ENCODE results near the gene ESAM.

ESAM gene, protein sequence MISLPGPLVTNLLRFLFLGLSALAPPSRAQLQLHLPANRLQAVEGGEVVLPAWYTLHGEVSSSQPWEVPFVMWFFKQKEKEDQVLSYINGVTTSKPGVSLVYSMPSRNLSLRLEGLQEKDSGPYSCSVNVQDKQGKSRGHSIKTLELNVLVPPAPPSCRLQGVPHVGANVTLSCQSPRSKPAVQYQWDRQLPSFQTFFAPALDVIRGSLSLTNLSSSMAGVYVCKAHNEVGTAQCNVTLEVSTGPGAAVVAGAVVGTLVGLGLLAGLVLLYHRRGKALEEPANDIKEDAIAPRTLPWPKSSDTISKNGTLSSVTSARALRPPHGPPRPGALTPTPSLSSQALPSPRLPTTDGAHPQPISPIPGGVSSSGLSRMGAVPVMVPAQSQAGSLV

DNA sequence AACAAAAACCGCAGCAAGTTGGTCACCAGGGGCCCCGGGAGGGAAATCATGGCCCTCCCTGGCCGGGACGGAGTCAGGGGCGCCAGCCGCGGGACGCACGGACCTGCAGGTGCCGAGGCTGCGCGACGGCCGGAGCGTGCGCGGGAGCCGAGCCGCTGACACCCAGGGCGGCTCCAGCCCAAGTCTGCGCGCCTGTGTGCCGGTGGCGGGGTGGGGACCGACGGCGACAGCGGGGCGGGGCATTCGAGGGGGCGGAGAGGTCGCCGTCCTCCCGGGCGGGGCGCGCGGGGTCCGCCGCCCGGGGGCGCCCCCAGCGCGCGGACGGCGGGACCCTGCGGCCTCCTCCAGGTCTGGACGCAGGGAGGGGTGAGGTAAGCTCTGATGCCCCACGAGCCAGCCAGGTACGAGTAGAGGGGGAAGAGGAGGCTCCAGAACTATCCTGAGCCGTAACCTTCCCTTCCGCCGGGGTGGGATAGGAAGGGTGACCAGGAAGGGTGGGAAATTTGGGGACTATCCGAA lies at the start of gene ESAM:
TSS of gene ESAM (minus strand) at position 186 of the 519 bp plus-strand sequence. CDS start at position 50, 136 bp downstream.
- no peak for DNase-seq

DNA sequence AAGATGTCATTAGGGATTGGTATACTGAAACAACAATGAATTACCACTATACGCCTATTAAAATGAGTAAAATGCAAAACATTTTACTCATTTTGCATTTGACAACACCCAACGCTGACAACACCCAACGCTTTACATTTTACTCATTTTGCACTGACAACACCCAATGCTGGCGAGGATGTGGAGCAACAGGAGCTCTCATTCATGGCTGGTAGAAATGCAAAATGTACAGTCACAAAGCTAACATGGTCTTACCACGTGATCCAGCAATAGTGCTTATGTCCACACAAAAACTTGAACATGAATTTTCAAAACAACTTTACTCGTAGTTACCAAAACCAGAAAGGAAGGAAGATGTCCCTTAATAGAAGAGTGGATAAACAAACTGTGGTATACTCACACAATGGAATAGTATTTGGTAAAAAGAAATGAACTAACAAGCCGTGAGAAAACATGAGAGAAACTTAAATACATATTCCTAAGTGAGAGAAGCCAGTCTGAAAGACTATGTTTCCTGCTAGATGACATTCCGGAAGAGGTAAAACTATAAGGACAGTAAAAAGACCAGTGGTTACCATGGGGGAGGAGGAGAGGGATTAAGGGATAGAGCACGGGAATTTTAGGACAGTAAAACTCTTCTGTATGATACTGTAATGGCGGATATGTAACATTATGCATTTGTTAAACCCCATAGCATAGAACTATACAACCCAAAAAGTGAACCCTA lies 49.5 kb upstream of the ESAM start:
- no peak for DNase-seq

DNA sequence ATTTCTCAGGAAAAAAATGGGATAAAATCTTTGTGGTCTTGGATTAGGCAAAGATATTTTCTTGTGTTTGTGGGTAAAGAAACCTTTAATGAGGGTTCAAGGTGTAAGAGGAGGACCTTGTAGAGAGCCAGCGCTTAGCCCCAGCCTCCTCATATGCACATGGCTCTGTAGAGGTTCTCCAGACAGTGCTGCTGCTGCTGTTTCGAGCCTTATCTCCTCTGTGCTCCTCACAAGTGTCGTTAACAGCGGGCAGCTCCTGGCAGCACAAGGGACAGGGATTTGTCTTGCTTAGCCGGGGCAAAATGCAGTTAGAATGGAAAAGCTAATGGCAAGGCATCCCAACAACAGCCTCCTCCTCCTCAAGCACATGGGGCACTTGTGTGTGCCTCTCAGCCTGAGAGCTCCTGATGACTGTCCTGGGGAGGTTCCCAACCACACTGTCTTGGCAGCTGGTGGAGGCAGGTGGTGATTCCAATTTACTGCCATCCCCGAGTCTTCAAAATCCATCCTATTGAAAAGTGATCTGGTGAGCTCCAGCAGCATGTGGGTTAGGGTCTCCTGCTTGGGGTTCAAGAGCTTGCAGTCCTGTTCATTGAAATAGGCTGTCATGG lies 45.7 kb upstream of the ESAM start:
- DNase-seq, result no peak

DNA sequence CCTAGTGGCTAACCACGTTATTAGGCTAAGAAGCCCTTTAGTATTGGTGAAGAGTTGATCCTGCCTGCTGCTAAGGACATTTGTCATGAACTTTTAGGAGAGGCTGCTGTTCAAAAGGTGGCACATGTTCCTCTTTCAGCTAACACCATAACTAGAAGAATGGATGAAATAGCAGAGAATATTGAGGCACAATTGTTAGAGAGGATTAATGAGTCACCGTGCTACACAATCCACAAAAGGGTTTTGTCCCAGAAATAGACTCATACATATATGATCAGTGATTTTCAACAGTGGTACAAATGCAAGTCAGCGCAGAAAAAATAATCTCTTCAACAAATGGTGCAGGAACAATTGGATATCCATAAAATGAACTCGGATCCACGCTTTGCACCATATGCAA lies 45.1 kb upstream of the ESAM start:
- no peak for DNase-seq

DNA sequence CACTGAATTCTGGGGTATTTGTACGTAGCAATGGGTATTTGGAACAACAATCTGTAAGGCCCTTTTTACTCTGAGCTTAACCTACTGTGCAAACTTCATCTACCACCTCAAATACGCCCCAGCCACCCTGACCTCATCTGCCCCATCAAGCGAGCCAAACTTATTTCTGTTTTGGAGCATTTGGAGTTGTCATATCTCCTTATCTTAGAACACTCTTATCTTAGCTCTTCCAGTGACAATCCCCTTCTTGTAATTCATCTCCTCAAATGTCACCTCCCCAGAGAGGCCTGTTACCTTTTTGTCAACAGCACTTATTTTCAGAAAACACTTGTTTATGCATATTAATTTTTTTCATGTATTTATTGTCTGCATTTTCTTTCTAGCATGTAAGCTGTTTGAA lies 42.8 kb upstream of the ESAM start:
- no peak for DNase-seq

DNA sequence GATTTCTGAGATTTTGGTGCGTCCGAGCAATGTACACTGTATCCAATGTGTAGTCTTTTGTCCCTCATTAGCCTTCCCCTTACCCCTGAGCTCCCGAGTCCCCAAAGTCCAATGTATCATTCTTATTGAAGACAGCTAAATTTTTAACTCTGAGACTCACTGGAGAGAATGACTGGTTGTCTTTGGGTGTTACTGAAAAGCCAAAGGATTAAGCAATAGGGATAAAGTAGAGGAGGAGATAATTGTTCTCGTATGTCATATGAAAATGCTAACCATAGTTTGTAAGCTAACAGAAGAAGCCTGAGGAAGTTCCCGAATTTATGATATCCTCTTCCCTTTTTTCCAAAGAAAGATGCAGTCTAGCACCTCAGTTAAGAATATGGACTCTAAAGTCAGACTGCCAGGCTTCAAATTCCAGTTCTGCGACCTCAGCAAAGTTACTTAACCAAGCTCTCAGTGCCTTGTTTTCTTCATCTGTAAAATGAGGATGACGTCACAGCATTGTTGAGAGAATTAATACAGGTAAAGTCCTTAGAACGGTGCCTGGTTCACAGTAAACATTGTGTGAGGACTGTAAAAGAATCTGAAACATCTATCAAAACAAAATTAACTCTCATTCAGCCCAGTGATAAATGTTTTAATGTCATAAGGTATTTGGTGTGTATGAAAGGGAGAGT lies 39.7 kb upstream of the ESAM start:
- no peak for DNase-seq

DNA sequence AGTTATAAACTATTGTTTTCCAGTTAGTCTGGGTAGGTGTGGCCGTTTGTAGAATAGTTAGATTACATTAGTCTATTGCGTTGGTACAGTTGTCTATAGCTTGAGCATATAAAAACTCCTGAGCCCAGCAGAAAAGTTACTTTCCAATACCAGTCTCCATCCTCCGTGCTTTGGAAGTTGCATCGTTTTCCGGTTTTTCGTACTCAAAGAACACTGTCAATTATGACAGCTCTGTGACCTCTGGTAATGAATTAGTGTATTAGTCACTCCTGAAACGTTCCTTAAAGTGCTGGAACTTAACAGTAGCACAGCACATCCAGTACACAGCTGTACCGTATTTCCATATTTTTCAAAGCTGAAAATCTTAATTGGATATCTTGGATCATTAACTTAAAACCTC lies 38.9 kb upstream of the ESAM start:
- no peak for DNase-seq

DNA sequence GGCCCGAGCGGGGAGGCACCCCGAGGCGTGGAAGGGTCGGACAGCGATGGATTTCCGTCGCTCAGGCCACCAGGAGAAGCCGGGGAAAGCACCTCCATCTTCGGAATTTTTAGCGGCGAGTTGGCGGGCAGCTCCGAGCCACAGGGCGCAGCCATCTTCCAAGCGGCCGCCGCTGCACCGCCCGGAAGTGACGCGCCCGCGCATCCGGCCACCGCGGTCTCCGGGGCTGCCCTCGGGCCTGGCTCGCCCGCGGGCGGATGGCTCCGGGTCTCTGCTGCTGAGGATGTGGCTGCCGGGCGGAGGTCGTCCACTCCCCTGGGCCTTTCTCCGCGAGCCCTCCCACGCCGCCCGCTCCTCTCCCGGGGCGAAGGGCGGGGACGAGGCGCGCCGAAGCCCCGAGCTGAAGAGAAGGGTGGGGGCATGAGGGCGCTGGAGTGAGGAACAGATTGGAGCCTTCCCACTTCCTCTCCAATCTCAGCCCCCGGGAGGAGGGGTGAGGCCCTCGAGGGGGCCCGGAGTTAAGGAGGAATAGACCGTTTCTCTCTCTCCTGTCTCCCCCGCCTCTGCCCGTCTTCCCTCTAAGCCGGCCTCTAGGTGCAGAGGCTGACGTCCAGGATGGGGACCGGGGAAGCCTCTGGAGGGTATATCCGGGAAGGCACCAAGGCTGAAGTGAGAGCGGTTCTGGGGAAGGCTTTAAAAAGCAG lies 38.3 kb upstream of the ESAM start, which contains the start of gene MSANTD2:
TSS of gene MSANTD2 (minus strand) at position 181 of the 704 bp plus-strand sequence. CDS start at position 155, 26 bp downstream.
- DNase-seq, result peak; percentile 94

DNA sequence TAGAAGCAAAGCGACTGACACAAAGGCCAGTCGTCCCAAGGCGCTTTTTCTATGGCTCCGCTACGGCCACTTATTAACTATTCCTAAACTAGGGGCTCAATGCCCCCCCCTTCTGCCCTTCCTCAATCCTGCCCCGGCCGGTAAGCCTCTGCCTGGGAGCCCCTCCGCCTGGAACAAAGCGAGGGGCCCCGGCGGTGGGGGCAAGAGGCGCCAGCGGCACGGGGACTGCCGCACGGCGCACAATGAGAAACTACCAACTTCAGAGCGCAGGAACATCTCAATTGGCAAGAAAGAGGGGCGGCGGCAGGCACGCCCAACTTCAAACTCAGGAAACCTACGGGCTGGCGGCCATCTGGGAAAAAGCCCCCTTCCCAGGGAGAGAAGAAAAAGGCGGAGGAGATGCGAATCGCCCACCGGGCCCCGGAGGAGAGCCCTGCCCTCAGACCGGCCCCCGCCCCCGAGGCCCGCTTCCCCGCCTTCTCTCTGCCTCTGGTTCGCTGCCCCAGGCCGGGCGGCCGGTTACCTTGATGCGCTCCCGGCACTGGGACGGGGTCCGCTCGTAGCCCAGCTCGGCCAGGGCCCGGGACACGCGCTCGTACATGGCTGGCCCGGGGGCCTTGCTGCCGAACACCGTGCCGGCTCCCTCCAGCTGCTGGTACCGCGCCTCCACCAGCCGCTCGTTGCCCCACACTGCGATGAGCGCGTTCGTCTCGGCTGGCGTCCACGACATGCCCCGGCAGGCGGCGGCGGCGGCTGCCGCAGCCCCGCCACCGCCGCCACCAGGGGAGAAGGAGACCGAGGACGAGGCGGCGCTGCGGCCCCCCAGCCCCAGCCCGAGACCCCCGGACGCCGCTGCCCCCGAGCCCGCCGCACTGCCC lies 37.5 kb upstream of the ESAM start:
- peak; percentile 70 for DNase-seq

DNA sequence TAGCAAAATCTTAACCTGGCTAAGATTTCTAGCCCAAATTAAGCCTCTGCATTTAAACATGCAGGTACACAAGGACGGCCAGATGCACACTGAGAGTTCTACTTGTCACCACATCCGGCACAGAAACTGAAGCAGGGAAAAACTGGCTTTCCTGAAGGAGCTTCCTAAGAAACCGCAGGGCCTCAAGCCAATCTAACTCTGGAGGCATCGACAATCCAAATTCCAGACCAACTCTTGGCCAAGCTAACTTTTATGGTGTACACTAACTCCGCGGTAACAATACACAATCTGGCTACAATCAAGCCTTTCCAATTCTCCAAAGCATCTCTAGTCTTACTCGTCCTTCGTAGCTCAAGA lies 36.9 kb upstream of the ESAM start:
- DNase-seq, result no peak

DNA sequence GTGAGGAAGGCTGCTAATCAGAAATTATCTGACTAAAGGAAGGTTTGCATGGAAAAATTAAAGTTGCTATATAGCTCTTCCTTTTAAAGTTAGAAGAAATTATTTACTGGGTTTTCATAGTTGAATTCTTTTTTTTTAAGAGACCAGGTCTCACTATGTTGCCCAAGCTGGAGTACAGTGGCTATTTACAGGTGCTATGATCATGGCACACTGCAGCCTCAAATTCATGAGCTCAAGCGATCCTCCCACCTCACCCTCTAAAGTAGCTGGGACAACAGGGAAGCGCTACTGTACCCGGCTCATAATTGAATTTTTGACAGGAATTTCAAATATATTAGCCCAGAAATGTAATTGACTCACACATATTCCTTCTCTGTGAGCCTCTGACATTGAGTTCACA lies 34.2 kb upstream of the ESAM start:
- DNase-seq, result no peak

DNA sequence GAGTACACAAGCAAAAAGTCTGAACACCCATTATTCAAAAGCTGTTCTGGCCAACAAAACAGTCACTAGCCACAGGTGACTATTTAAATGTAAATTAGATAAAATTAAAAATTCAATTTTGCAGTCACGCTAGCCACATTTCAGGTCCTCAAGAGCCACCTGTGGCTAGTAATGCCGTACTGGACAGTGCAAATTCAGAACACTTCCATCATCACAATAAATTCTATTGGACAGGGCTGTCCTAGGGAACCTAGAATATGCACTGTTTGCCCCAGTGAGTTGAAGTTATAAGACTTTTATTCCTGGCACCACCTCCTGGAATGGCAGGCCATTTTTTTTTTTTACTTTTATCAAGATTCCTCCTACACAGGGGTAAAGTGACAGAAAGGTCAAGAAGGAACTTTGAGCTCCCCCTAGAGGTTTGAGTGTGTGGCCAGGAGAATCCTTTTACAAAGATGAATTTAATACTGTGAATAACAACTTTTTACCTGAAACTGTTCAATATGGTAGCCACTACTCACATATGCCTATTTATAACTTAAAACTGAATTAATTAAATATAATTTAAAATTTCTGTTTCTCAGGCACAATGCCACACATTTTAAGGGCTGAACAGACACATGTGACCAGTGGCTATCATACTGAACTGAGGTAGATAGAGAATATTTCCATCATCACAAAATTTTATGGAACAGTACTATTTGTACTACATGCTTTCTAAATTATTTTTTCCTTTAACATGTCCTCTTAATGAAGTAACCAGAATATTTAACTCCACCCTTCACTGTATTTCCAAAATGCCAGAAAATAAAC lies 31.6 kb upstream of the ESAM start:
- no peak for DNase-seq

DNA sequence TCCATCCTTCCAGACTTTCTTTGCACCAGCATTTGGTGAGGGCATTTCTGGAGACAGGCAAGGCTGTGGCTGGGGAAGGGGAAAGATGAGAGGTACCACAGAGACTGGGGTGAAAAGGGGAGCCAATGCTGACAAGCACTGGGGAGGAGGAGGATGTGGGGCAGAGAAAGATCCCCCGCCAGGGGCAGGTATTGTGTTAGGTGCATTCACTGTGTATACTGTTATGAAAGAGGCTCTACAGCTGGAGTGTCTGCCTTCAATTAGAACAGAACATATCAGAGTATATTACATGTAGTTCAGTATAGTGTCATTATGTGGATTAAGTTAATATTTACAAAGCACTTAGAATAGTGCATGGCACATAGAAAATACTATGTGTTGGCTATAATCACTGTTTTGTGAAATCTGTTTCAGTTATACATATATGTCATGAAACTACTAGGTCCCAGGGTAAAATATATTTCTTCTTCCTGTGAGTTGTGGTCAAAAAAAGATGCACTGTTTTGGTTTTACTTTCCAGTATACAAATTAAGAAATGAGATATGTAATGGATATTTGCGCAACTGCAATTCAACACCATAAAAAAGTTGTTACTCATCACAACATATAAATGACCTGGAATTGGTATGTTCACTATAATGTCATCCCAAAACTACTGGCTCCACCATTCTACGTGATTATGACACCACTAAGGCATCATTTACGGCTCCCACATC lies 29.7 kb upstream of the ESAM start:
- DNase-seq, result no peak

DNA sequence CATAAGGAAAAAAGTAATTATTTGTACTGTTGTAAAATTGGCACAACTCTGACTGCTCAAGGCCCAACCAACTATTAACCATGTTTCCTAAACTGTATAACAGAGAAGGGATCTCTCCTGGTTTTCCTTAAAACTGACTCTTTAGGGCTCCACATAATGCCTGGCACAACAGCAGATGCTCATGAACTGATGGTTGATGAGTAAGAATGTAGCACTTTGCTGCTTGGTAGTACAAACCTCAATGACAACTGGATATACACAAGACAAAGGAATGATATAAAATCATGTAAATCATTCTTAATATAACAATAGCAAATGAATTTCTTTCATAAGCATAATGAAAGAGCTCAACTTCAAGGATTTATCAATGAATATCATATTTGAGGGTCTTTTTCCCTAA lies 26.4 kb upstream of the ESAM start:
- DNase-seq, result no peak

DNA sequence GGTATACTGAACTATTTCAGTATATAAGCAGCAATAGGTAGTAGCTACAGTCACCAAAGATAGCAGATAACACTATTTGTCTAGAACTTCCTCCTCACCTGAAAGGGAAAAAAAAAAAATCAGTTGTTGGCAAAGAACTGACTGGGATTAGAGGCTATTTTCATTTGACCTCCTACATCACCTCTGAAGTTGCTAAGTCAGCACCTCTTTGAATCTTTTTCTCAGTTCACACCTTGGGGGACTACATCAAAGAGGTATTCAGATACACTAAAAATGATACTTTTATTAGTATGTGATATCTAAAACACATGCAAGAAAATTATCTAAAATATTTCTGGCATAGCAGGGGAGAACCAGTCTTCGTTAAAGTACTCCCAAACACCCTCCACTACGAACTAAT lies 22.0 kb upstream of the ESAM start:
- DNase-seq, result no peak

DNA sequence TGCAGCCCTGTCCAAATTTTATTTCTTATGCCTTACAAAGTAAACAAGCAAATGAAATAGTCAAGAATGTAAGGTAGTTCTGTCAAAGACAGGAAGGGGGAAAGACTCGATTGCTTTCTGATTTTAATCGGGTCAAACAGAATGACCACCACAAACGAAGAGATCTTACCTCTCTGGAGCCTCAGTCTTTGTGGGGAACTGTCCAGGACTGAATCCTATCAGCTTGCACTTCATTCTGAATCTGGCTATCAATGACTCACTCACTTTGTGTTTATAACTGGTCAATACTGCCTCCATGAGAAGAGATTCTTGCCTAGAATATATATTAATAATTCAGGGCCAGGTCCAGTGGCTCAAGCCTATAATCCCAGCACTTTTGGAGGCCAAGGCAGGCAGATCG lies 20.9 kb upstream of the ESAM start:
- DNase-seq, result no peak

DNA sequence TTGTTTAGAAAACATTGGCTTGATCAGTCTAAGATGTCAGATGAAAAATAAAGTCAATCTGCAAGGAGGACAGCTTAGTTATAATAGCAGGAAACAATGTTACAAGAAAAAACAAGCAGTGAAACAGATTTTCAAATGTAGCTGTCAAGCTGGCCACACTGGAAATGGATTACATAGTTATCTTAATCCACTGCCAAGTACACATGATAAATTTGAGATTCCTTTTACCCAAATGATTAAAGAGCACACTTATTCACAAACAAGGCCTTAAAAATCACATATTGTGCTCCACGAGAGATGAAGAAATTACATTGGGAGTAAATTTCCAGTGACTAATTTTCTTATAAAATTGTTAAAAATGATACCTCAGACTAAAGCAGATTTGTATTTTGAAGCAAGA lies 17.5 kb upstream of the ESAM start:
- no peak for DNase-seq

DNA sequence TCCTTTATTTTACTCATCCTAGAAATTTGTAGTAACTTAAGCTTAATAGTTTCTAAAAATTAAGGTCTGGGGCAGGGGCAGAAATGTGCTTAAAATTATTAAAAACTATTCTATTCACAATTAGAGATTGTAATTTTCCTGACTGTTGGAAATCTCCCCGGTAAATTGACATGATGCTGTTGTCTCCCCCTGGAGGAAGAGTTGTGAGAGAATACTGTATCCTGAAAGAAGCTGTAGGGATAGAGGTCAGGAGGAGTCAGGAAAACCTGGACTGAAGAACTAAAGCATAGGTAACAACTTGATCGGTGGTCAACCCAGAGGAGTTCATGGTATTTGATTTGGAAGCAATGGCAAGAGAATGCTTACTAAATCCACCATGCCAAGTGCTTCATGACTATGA lies 16.2 kb upstream of the ESAM start:
- no peak for DNase-seq

DNA sequence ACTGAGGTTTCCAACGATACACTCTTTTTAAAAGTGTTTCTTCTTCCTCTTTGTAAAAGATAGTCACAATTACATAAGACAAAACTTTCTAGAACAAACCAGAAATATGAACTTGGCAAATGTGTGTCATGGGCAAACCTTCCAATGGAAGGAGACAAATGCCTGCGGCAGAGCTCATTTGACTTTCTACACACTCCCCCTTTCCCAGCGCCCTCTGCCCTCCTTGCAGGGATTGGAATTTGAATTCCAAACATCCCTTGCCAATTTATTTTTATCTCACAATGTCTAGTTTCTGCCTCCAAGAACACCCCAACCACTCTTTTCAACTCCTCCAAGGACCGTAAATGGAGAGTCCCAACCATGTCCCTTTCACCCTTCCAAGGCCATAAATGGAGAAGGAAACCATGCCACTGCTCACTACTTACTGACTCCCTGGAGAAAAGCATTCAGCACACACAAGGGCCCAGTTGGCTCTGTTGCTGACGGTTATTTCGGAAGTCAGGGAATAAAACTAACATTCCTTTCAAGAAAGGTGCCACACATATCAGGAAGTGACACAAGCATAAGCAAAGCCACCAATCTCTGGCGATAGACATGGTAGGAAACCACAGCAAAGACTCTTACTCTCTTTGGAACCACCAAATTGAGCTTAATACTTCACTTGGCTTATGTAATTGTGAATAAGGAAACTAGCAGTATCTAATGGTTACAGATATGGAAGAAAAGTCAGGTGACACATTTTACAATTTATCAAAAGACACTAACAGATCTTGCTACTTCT lies 15.0 kb upstream of the ESAM start:
- DNase-seq, result no peak
